HepG2 (cell line): Measurements from ENCODE around the gene RGL3. TPM values are rescaled to one million over a fixed set of nuclear protein-coding genes. Genes with fewer than 3 reads are reported as not detected.
A peak's percentile ranks its signal among the peaks of the same experiment; 100 is the strongest.

ENCODE experiments used
- ATM ChIP-seq: fragments of 450-650 bp; IDR thresholded peaks from 2 replicates; pipeline ENCODE4 v1.7.1; 2017; ENCODE audit warnings: mild to moderate bottlenecking, borderline replicate concordance
- MLLT10 ChIP-seq: sonication (generic); formaldehyde crosslinking; IDR thresholded peaks from 2 replicates; pipeline ENCODE4 v1.4.0; 2020; ENCODE audit warnings: missing genetic modification reagents
- NR2F6 ChIP-seq, 2 experiments: IDR thresholded peaks; 2 replicates each; pipeline ENCODE4 v1.6.1; 2016; ENCODE audit warnings: antibody characterized with exemption in 1 of 2, mild to moderate bottlenecking in 1 of 2
- PHB2 ChIP-seq: fragments of 450-650 bp; IDR thresholded peaks from 2 replicates; pipeline ENCODE4 v1.6.1; 2018; ENCODE audit not compliant: partially characterized antibody
- PLSCR1 ChIP-seq: sonication (generic); formaldehyde crosslinking; IDR thresholded peaks from 2 replicates; pipeline ENCODE4 v1.5.0; 2020; ENCODE audit warnings: missing genetic modification reagents, mild to moderate bottlenecking, borderline replicate concordance
- POLR2G ChIP-seq: fragments of 200-400 bp; formaldehyde crosslinking; IDR thresholded peaks from 2 replicates; pipeline ENCODE4 v1.6.1; 2018; ENCODE audit warnings: mild to moderate bottlenecking, low read depth, low read length, moderate library complexity
- TRAFD1 ChIP-seq: sonication (generic); formaldehyde crosslinking; IDR thresholded peaks from 2 replicates; pipeline ENCODE4 v1.5.1; 2020; ENCODE audit warnings: missing genetic modification reagents, mild to moderate bottlenecking, borderline replicate concordance
- ZBTB4 ChIP-seq: sonication (generic); formaldehyde crosslinking; IDR thresholded peaks from 2 replicates; pipeline ENCODE4 v1.4.0; 2020; ENCODE audit warnings: missing genetic modification reagents, mild to moderate bottlenecking, borderline replicate concordance
- ZNF550 ChIP-seq: sonication (generic); formaldehyde crosslinking; IDR thresholded peaks from 2 replicates; pipeline ENCODE4 v1.4.0; 2020; ENCODE audit warnings: mild to moderate bottlenecking, missing genetic modification reagents, borderline replicate concordance
- ZNF687 ChIP-seq: sonication (generic); formaldehyde crosslinking; IDR thresholded peaks from 2 replicates; pipeline ENCODE4 v1.5.1; 2020; ENCODE audit warnings: mild to moderate bottlenecking, missing genetic modification reagents, moderate library complexity
- ZNF75D ChIP-seq: sonication (generic); formaldehyde crosslinking; IDR thresholded peaks from 2 replicates; pipeline ENCODE4 v1.8.1; 2023; ENCODE audit warnings: missing genetic modification reagents, mild to moderate bottlenecking, borderline replicate concordance
- ZNF770 ChIP-seq: sonication (generic); formaldehyde crosslinking; IDR thresholded peaks from 2 replicates; pipeline ENCODE4 v1.5.0; 2020; ENCODE audit warnings: mild to moderate bottlenecking, missing genetic modification reagents
- polyA plus RNA-seq, 8 experiments: library from polyadenylated mRNA; depleted of rRNA in 3 of 8; stranded (reverse) in 7 of 8; unstranded in 1 of 8; fragments of >200 nt; fragmentation: Illumina TruSeq in 4 of 8; extraction: Trizol in 4 of 8; gene quantifications; 2 replicates each; pipeline versions ENCODE4 v1.2.1 to v1.2.3, GENCODE V29; 2011 to 2016; ENCODE audit warnings: low read depth in 4 of 8, missing spikeins in 1 of 8, mixed read lengths in 1 of 8; ENCODE audit not compliant: insufficient read depth in 1 of 8
- total RNA-seq, 5 experiments: library from RNA; depleted of rRNA; stranded (reverse); fragments of >200 nt; fragmentation: Illumina TruSeq; extraction: Trizol; gene quantifications; 2 replicates each; pipeline ENCODE4 v1.2.3, GENCODE V29; 2016; ENCODE audit warnings: low read depth in 1 of 5

RGL3 gene
- total and polyA plus RNA-seq, 2 of the 13 experiments (the other 11 are each of a cell fraction or from before 2014, with no cell fraction given), result 4.2 to 7.6 TPM

- TF ChIP-seq ZNF687 (CRISPR knock-in tag) (peak; percentile 69), ZNF75D (no peak), TRAFD1 (CRISPR knock-in tag) (no peak), ATM (no peak), POLR2G (peak; percentile 38; the same call in 1 of the 2 replicates), NR2F6 (IDR thresholded peaks at IDR 0.05) (no peak), NR2F6 (CRISPR knock-in tag; IDR thresholded peaks at IDR 0.05) (0 out of 2 replicates have a peak, but pooled peaks have one; percentile 28), ZNF550 (CRISPR knock-in tag) (no peak), PLSCR1 (CRISPR knock-in tag) (no peak), ZNF770 (CRISPR knock-in tag) (no peak), ZBTB4 (CRISPR knock-in tag) (no peak; the same call in 1 of the 2 replicates), MLLT10 (no peak), PHB2 (no peak)
Measured at GRCh38 chr19:11418549-11419506, at the start of gene RGL3 (continued).
